Ishikawa (cell line): Measurements from ENCODE around the gene PLEKHA7.

ENCODE experiments used
- CEBPB ChIP-seq: IDR thresholded peaks from 2 replicates; pipeline ENCODE4 v1.6.1; 2012
- CREB1 ChIP-seq: IDR thresholded peaks from 2 replicates; pipeline ENCODE4 v1.6.1; 2012; ENCODE audit warnings: low read depth
- EGR1 ChIP-seq: IDR thresholded peaks from 2 replicates; pipeline ENCODE4 v1.6.1; 2012
- EP300 ChIP-seq: IDR thresholded peaks from 2 replicates; pipeline ENCODE4 v1.6.1; 2012; ENCODE audit warnings: borderline replicate concordance
- FOXM1 ChIP-seq: IDR thresholded peaks from 2 replicates; pipeline ENCODE4 v1.6.1; 2012; ENCODE audit warnings: low read depth, borderline replicate concordance
- NFIC ChIP-seq: IDR thresholded peaks from 2 replicates; pipeline ENCODE4 v1.6.1; 2012
- RAD21 ChIP-seq: IDR thresholded peaks from 2 replicates; pipeline ENCODE4 v1.6.1; 2012; ENCODE audit warnings: low read depth
- TAF1 ChIP-seq: IDR thresholded peaks from 2 replicates; pipeline ENCODE4 v1.6.1; 2012; ENCODE audit warnings: low read depth, mild to moderate bottlenecking
- TCF12 ChIP-seq: IDR thresholded peaks from 2 replicates; pipeline ENCODE4 v1.6.1; 2012; ENCODE audit warnings: low read depth
- TEAD4 ChIP-seq: IDR thresholded peaks from 2 replicates; pipeline ENCODE4 v1.6.1; 2012
- USF1 ChIP-seq: IDR thresholded peaks from 2 replicates; pipeline ENCODE4 v1.6.1; 2012
- YY1 ChIP-seq: IDR thresholded peaks from 2 replicates; pipeline ENCODE4 v1.6.1; 2012; ENCODE audit warnings: low read depth
- ZBTB7A ChIP-seq: IDR thresholded peaks from 2 replicates; pipeline ENCODE4 v1.6.1; 2012; ENCODE audit warnings: low read depth
- TF ChIP-seq, protein P1 (sequence below): IDR thresholded peaks from 2 replicates; pipeline ENCODE4 v1.6.1; 2012; ENCODE audit warnings: low read depth, mild to moderate bottlenecking
- TF ChIP-seq, protein P2 (sequence below): IDR thresholded peaks from 2 replicates; pipeline ENCODE4 v1.6.1; 2012

The PLEKHA7 gene

GRCh38 chr11:16770016-16770415 is 244.2 kb downstream of the PLEKHA7 start:
- TF ChIP-seq TCF12: no peak
- no peak for TF ChIP-seq TEAD4
- TF ChIP-seq CREB1: no peak
- no peak for TF ChIP-seq USF1
- no peak for TF ChIP-seq FOXM1
- TF ChIP-seq, protein P1, sequence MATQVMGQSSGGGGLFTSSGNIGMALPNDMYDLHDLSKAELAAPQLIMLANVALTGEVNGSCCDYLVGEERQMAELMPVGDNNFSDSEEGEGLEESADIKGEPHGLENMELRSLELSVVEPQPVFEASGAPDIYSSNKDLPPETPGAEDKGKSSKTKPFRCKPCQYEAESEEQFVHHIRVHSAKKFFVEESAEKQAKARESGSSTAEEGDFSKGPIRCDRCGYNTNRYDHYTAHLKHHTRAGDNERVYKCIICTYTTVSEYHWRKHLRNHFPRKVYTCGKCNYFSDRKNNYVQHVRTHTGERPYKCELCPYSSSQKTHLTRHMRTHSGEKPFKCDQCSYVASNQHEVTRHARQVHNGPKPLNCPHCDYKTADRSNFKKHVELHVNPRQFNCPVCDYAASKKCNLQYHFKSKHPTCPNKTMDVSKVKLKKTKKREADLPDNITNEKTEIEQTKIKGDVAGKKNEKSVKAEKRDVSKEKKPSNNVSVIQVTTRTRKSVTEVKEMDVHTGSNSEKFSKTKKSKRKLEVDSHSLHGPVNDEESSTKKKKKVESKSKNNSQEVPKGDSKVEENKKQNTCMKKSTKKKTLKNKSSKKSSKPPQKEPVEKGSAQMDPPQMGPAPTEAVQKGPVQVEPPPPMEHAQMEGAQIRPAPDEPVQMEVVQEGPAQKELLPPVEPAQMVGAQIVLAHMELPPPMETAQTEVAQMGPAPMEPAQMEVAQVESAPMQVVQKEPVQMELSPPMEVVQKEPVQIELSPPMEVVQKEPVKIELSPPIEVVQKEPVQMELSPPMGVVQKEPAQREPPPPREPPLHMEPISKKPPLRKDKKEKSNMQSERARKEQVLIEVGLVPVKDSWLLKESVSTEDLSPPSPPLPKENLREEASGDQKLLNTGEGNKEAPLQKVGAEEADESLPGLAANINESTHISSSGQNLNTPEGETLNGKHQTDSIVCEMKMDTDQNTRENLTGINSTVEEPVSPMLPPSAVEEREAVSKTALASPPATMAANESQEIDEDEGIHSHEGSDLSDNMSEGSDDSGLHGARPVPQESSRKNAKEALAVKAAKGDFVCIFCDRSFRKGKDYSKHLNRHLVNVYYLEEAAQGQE: no peak
- no peak for TF ChIP-seq EGR1
- TF ChIP-seq, protein P2, sequence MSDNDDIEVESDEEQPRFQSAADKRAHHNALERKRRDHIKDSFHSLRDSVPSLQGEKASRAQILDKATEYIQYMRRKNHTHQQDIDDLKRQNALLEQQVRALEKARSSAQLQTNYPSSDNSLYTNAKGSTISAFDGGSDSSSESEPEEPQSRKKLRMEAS: no peak
- no peak for TF ChIP-seq TAF1
- no peak for TF ChIP-seq ZBTB7A
- TF ChIP-seq NFIC: no peak
- TF ChIP-seq YY1: no peak
- no peak for TF ChIP-seq EP300
- TF ChIP-seq CEBPB: no peak
- no peak for TF ChIP-seq RAD21

DNA sequence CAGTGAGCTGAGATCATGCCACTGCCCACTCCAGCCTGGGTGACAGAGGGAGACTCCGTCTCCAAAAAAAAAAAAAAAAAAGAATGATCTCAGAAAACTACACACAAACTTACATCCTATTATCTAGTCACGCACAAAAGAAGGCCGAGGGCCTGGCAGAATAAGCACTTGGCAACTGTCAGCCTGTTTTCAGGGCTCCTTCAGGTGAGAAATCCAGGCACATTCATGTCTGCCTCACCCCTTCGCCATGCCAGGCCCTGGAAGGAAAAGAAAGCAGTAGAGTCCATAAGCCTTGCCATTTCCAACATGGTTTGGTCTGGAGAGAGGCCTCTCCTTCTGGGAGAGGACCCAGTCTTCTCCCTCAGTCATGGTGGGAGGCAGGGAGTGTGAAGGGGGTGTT is 244.8 kb downstream of the PLEKHA7 start:
- TF ChIP-seq USF1 (no peak), EGR1 (no peak), EP300 (no peak), TEAD4 (no peak), NFIC (no peak), RAD21 (no peak), TAF1 (no peak), ZBTB7A (no peak), TCF12 (no peak), YY1 (no peak), CEBPB (no peak), FOXM1 (no peak), CREB1 (no peak)
- TF ChIP-seq, protein P1: no peak
- TF ChIP-seq, protein P2: no peak

- TF ChIP-seq NFIC (no peak), CEBPB (no peak), RAD21 (no peak), TAF1 (no peak), EP300 (no peak), ZBTB7A (no peak), USF1 (no peak), YY1 (no peak), EGR1 (no peak), TEAD4 (no peak)
- TF ChIP-seq, protein P1: no peak
- TF ChIP-seq, protein P2: no peak
These were observed 246.3 kb downstream of the PLEKHA7 start for GRCh38 chr11:16767957-16768356.

DNA sequence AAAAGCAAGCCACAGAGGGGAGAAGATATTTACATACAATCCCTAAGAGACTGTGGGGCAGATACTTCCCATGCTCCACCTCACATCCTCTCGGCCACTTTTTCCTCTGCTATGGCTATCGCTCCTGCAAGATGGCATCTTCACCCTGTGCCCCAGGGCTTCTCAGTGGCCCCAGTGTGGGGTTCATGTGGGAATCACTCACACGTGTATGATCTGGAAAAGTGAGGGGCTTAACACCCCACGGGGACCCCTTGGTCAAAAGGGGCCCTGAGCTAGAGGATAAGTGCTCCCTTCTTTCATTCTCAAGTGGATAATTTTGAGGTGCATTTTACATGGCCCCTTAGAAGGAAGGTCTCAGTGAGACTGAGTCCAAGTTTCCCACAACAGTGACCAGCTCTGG is 247.1 kb downstream of the PLEKHA7 start:
- no peak for TF ChIP-seq TAF1
